ENCODE results near the gene PPARG. TPM values are rescaled to one million over a fixed set of nuclear protein-coding genes. Genes with fewer than 3 reads are reported as not detected.

The PPARG gene
- total and polyA plus RNA-seq, 2 of the 8 experiments (the other 6 are each of a cell fraction or from before 2014, with no cell fraction given), result 0.06 TPM; not detected in 1

DNA sequence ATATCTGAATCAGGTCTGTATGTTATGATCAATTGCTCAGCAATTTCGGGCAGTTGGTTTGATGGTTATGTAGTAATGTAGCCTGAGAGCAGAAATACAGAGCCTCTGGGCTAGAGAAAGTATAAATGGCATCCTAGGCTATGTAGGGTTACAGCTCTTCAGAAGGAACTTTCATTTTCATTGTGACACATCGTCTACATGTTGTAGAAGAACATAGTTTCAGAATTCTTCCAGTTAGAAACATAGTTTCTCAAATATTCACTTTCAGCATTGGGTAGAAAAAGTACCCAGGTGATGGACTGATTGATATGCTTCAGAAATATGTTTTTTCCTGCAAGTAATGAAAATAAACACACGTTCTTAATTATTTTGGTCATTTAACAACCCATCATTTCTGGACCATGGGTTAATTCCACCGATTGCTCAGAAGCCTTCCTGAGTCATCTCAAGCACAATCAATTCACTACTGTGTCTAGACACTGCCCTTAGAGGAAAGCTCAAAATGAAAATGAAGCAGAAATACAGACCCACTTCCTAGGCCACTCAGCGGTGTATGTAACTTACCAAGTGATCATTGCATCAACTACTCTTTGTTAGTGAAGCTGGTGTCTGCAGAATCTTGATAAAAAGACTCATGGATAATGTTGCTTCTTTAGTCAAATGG, 106.6 kb downstream of the PPARG start:
- FAIRE-seq (no peak), DNase-seq (ENCODE audit: low read depth in 1 of 2, low spot score in 2 of 2) (no peak)
- Histone ChIP-seq H3K23me2 (ENCODE audit: low read depth, low read length) (no peaks in the 10 kb centered on the region), H2BK12ac (ENCODE audit: low read depth, low read length) (no peak overlapping the region), H2BK15ac (ENCODE audit: low read length) (no peak overlapping the region), H2BK20ac (ENCODE audit: low read length) (no peak overlapping the region), H3K4me3 (ENCODE audit: extremely low read depth in 1 of 4, insufficient read depth in 2 of 4, low read depth in 3 of 4, low read length in 4 of 4) (no peak overlapping the region), H4K20me1 (replicated peaks in 1 of 2; ENCODE audit: control insufficient read depth in 1 of 2, insufficient read depth in 2 of 2, low read length in 2 of 2) (no peaks in the 10 kb centered on the region), H3K27ac (ENCODE audit: low read depth, low read length) (no peak overlapping the region), H4K91ac (replicated peaks; ENCODE audit: insufficient read length, low read length) (no peak overlapping the region), H3K4me1 (replicated peaks in 1 of 4; ENCODE audit: control insufficient read depth in 3 of 4, insufficient read depth in 4 of 4, low read length in 3 of 4) (no peaks in the 10 kb centered on the region), H3K4ac (replicated peaks; ENCODE audit: insufficient read length, low read depth, low read length) (no peak overlapping the region), H3K14ac (ENCODE audit: insufficient read length) (no peak overlapping the region), H2BK5ac (ENCODE audit: low read depth, low read length) (no peak overlapping the region), H3K9ac (replicated peaks in 1 of 4; ENCODE audit: extremely low read depth in 1 of 4, low read depth in 3 of 4, low read length in 3 of 4) (no peak overlapping the region), H4K8ac (ENCODE audit: extremely low read depth, insufficient read depth, low read length) (no peak overlapping the region), H2BK120ac (replicated peaks; ENCODE audit: low read depth, low read length) (no peak overlapping the region), H4K5ac (ENCODE audit: insufficient read length, low read depth, low read length) (no peak overlapping the region), H2AFZ (ENCODE audit: low read length) (no peak overlapping the region), H3K9me3 (ENCODE audit: insufficient read depth in 2 of 2, low read depth in 1 of 2, low read length in 1 of 2) (no peaks in the 10 kb centered on the region), H3K79me2 (ENCODE audit: control insufficient read depth in 1 of 2, insufficient read depth in 2 of 2, low read length in 2 of 2) (no peaks in the 10 kb centered on the region), H3K56ac (replicated peaks; ENCODE audit: insufficient read length, low read depth, low read length) (no peak overlapping the region), H3K79me1 (ENCODE audit: low read depth, low read length) (no peaks in the 10 kb centered on the region), H3K36me3 (ENCODE audit: control insufficient read depth in 2 of 4, insufficient read depth in 4 of 4, low read length in 3 of 4) (no peaks in the 10 kb centered on the region), H3K27me3 (replicated peaks in 1 of 4; ENCODE audit: control insufficient read depth in 3 of 4, extremely low read depth in 1 of 4, insufficient read depth in 3 of 4, low read length in 3 of 4) (no peaks in the 10 kb centered on the region), H3K18ac (ENCODE audit: extremely low read depth, low read length) (no peak overlapping the region), H2AK5ac (ENCODE audit: low read depth, low read length) (no peak overlapping the region), H3K23ac (ENCODE audit: insufficient read length) (no peak overlapping the region), H3K4me2 (ENCODE audit: insufficient read depth in 1 of 2, low read depth in 2 of 2, low read length in 2 of 2) (no peak overlapping the region)
- ChIA-PET CTCF (ENCODE audit: partially characterized antibody) (interaction anchor here (1.1 to 2.0 kb wide), 3 partner anchors 12 to 84 kb away, joined by 3 to 5 read pairs (median 4); no protein-coding TSS in a partner anchor), POLR2A (ENCODE audit: partially characterized antibody) (no interaction called here)
- TF ChIP-seq, protein P1, sequence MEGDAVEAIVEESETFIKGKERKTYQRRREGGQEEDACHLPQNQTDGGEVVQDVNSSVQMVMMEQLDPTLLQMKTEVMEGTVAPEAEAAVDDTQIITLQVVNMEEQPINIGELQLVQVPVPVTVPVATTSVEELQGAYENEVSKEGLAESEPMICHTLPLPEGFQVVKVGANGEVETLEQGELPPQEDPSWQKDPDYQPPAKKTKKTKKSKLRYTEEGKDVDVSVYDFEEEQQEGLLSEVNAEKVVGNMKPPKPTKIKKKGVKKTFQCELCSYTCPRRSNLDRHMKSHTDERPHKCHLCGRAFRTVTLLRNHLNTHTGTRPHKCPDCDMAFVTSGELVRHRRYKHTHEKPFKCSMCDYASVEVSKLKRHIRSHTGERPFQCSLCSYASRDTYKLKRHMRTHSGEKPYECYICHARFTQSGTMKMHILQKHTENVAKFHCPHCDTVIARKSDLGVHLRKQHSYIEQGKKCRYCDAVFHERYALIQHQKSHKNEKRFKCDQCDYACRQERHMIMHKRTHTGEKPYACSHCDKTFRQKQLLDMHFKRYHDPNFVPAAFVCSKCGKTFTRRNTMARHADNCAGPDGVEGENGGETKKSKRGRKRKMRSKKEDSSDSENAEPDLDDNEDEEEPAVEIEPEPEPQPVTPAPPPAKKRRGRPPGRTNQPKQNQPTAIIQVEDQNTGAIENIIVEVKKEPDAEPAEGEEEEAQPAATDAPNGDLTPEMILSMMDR (IDR thresholded peaks at IDR 0.05; ENCODE audit: control extremely low read depth in 1 of 3, insufficient read depth in 1 of 3, low read depth in 1 of 3, low read length in 3 of 3), result no peak
- no peak for TF ChIP-seq TCF12 (IDR thresholded peaks at IDR 0.05; ENCODE audit: low read depth, low read length)
- TF ChIP-seq ZNF274 (IDR thresholded peaks at IDR 0.05; ENCODE audit: borderline replicate concordance, extremely low read depth, low read length), result no peak
- TF ChIP-seq ASH2L (IDR thresholded peaks at IDR 0.05; ENCODE audit: low read length), result no peak
- TF ChIP-seq, protein P2, sequence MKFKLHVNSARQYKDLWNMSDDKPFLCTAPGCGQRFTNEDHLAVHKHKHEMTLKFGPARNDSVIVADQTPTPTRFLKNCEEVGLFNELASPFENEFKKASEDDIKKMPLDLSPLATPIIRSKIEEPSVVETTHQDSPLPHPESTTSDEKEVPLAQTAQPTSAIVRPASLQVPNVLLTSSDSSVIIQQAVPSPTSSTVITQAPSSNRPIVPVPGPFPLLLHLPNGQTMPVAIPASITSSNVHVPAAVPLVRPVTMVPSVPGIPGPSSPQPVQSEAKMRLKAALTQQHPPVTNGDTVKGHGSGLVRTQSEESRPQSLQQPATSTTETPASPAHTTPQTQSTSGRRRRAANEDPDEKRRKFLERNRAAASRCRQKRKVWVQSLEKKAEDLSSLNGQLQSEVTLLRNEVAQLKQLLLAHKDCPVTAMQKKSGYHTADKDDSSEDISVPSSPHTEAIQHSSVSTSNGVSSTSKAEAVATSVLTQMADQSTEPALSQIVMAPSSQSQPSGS (IDR thresholded peaks at IDR 0.05; ENCODE audit: low read length), result no peak
- TF ChIP-seq JUN (IDR thresholded peaks at IDR 0.05; ENCODE audit: low read depth, low read length), result no peak
- no peak for TF ChIP-seq SUZ12 (IDR thresholded peaks at IDR 0.05; ENCODE audit: low read length)
- TF ChIP-seq CHD2 (IDR thresholded peaks at IDR 0.05; ENCODE audit: low read length), result no peak
- no peak for TF ChIP-seq SP1 (IDR thresholded peaks at IDR 0.05; ENCODE audit: low read depth, low read length)
- 84% methylated on average over 5 of the region's 5 CpGs; no CpG with 5 or more reads in 1 of the 2 experiments for WGBS, 2 experiments (ENCODE audit: extremely low coverage in 1 of 2, insufficient coverage in 1 of 2, insufficient read length in 1 of 2, insufficient replicate concordance in 2 of 2, low coverage in 1 of 2, low lambda C conversion rate in 2 of 2, missing lambda C conversion rate in 1 of 2)
